SU-DHL-6 (cell line): ENCODE results near the gene GPR33.

Experiments used
- H2AFZ ChIP-seq: fragments of 200-600 bp; sonication (generic); 2 replicates; pipeline ENCODE4 v1.6.1; 2014; ENCODE audit warnings: low read depth, mild to moderate bottlenecking, moderate library complexity, mixed read lengths, antibody characterized with exemption, low read length; ENCODE audit not compliant: severe bottlenecking
- H3F3A ChIP-seq: fragments of 200-600 bp; shearing (Covaris generic); 2 replicates; pipeline ENCODE4 v1.6.0; 2016; ENCODE audit warnings: antibody characterized with exemption, mild to moderate bottlenecking; ENCODE audit not compliant: insufficient read depth
- H3K27ac ChIP-seq: fragments of 200-600 bp; sonication (generic); 2 replicates; pipeline ENCODE4 v1.5.1; 2016; ENCODE audit warnings: low read depth, mild to moderate bottlenecking, low read length, moderate library complexity, mixed read lengths
- H3K27me3 ChIP-seq: fragments of 200-600 bp; sonication (generic), shearing (Covaris generic); 2 replicates; pipeline ENCODE4 v1.6.0; 2014; ENCODE audit warnings: mild to moderate bottlenecking, low read length
- H3K36me3 ChIP-seq: fragments of 200-600 bp; sonication (generic); 2 replicates; pipeline ENCODE4 v1.6.1; 2014; ENCODE audit warnings: mild to moderate bottlenecking, low read length, mixed read lengths
- H3K4me2 ChIP-seq: fragments of 300-600, 200-600 bp; shearing (Covaris generic), sonication (generic); 2 replicates; pipeline ENCODE4 v1.6.0; 2014; ENCODE audit warnings: low read length, low read depth, mild to moderate bottlenecking; ENCODE audit not compliant: poor library complexity, severe bottlenecking
- H3K4me3 ChIP-seq: fragments of 200-600 bp; sonication (generic); 2 replicates; pipeline ENCODE4 v1.5.1; 2014; ENCODE audit warnings: antibody characterized with exemption, low read length, mild to moderate bottlenecking, mixed read lengths; ENCODE audit not compliant: insufficient read depth, poor library complexity, severe bottlenecking
- H3K79me2 ChIP-seq: fragments of 200-600 bp; sonication (generic); 2 replicates; pipeline ENCODE4 v1.6.1; 2014; ENCODE audit warnings: mild to moderate bottlenecking, low read length, moderate library complexity; ENCODE audit not compliant: insufficient read depth
- H3K9ac ChIP-seq: fragments of 200-600 bp; sonication (generic); 2 replicates; pipeline ENCODE4 v1.7.0; 2014; ENCODE audit warnings: mild to moderate bottlenecking, low read length
- H3K9me2 ChIP-seq: fragments of 200-600 bp; sonication (generic); replicated peaks from 2 replicates; pipeline ENCODE4 v1.6.1; 2014; ENCODE audit warnings: low read length; ENCODE audit not compliant: insufficient read depth
- H3K9me3 ChIP-seq: fragments of 200-600 bp; sonication (generic); 2 replicates; pipeline ENCODE4 v1.6.1; 2014; ENCODE audit warnings: low read length, mixed read lengths; ENCODE audit not compliant: insufficient read depth
- H4K20me1 ChIP-seq: fragments of 200-600 bp; sonication (generic); 2 replicates; pipeline ENCODE4 v1.6.1; 2014; ENCODE audit warnings: low read depth, mild to moderate bottlenecking, antibody characterized with exemption, low read length, moderate library complexity, mixed read lengths
- EZH2phosphoT487 ChIP-seq: fragments of 200-600 bp; sonication (generic), shearing (Covaris generic); conservative IDR thresholded peaks from 2 replicates; pipeline ENCODE4 v1.6.1; 2018; ENCODE audit warnings: mild to moderate bottlenecking, antibody characterized with exemption, low read length, moderate library complexity, mixed read lengths
- TF ChIP-seq, protein P1 (sequence below): fragments of 200-600 bp; sonication (generic); IDR thresholded peaks from one replicate; pipeline ENCODE4 v1.5.1; 2017; ENCODE audit warnings: antibody characterized with exemption, mild to moderate bottlenecking, low read length, moderate library complexity; ENCODE audit not compliant: insufficient read depth, poor library complexity, severe bottlenecking

GPR33 gene

GRCh38 chr14:31510855-31511254, 23.0 kb upstream of the GPR33 start:
- no peak overlapping the region for H3K4me2 ChIP-seq
- no peaks in the 10 kb centered on the region for H3K79me2 ChIP-seq
- no peaks in the 10 kb centered on the region for H3K36me3 ChIP-seq
- no peak overlapping the region for H3K9ac ChIP-seq
- H3K9me2 ChIP-seq: no peaks in the 10 kb centered on the region
- TF ChIP-seq EZH2phosphoT487: no peak
- TF ChIP-seq, protein P1, sequence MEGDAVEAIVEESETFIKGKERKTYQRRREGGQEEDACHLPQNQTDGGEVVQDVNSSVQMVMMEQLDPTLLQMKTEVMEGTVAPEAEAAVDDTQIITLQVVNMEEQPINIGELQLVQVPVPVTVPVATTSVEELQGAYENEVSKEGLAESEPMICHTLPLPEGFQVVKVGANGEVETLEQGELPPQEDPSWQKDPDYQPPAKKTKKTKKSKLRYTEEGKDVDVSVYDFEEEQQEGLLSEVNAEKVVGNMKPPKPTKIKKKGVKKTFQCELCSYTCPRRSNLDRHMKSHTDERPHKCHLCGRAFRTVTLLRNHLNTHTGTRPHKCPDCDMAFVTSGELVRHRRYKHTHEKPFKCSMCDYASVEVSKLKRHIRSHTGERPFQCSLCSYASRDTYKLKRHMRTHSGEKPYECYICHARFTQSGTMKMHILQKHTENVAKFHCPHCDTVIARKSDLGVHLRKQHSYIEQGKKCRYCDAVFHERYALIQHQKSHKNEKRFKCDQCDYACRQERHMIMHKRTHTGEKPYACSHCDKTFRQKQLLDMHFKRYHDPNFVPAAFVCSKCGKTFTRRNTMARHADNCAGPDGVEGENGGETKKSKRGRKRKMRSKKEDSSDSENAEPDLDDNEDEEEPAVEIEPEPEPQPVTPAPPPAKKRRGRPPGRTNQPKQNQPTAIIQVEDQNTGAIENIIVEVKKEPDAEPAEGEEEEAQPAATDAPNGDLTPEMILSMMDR: no peak
- H3K27ac ChIP-seq: no peak overlapping the region
- H3K4me3 ChIP-seq: no peak overlapping the region
- no peak overlapping the region for H2AFZ ChIP-seq
- H3K9me3 ChIP-seq: no peaks in the 10 kb centered on the region
- no peaks in the 10 kb centered on the region for H4K20me1 ChIP-seq
- H3F3A ChIP-seq: no peaks in the 10 kb centered on the region
- H3K27me3 ChIP-seq: no peaks in the 10 kb centered on the region

DNA sequence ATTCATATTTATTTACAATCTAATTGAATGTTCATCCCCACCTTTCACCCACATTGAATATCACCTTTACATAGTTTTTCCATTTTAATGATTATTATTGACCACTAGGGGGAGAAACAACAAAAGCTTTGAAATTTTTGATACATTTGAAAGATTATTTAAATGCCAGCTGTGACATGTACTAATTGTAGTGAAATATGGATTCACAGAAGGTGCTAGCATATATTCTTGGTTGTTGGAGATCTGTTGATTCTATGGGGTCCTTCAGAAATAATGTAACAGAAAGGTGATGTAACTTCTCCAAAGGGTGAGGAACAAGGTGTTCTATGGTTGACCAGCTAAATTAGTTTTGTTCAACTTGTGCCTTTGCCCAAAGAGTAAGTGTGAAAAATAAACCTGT, 22.4 kb upstream of the GPR33 start:
- TF ChIP-seq EZH2phosphoT487: no peak
- TF ChIP-seq, protein P1: peak; percentile 48
- H3F3A ChIP-seq: no peaks in the 10 kb centered on the region
- no peaks in the 10 kb centered on the region for H3K27me3 ChIP-seq

DNA sequence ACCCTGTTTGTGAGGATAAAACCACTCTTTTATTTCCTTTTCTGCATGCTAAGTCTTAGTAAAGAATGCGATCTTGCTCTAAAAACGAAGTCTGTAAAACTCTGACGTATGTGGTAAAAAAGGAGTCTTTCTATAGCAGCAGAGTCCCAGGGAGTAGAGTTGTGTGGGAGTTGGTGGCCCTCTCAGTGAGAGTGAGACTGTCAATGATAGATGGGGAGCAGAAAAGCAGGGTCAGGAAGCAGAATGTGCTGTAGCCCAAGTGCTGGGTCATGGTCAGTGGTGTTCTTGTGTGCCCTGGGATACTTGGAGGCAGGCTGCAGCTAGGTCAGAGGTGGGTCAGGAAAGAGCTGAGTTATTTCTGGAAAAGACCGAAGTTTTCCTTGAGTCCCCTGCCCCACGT, 20.3 kb upstream of the GPR33 start:
- no peak overlapping the region for H3K4me2 ChIP-seq
- H4K20me1 ChIP-seq: no peaks in the 10 kb centered on the region
- no peak overlapping the region for H3K27ac ChIP-seq
- no peaks in the 10 kb centered on the region for H3K9me3 ChIP-seq
- no peaks in the 10 kb centered on the region for H3K79me2 ChIP-seq
- no peaks in the 10 kb centered on the region for H3K36me3 ChIP-seq
- no peak for TF ChIP-seq EZH2phosphoT487
- TF ChIP-seq, protein P1: no peak
- H3F3A ChIP-seq: no peaks in the 10 kb centered on the region
- no peak overlapping the region for H3K9ac ChIP-seq
- H2AFZ ChIP-seq: no peak overlapping the region
- no peaks in the 10 kb centered on the region for H3K9me2 ChIP-seq
- no peaks in the 10 kb centered on the region for H3K27me3 ChIP-seq
- no peak overlapping the region for H3K4me3 ChIP-seq

More for the DNA sequence above, 22.4 kb upstream of the GPR33 start:
- Histone ChIP-seq H3K9me2 (no peaks in the 10 kb centered on the region), H3K4me3 (no peak overlapping the region), H2AFZ (no peak overlapping the region), H3K4me2 (no peak overlapping the region), H3K9me3 (no peaks in the 10 kb centered on the region), H3K9ac (no peak overlapping the region), H3K27ac (no peak overlapping the region), H3K79me2 (no peaks in the 10 kb centered on the region), H3K36me3 (no peaks in the 10 kb centered on the region), H4K20me1 (no peaks in the 10 kb centered on the region)
